ENCODE data around the gene LHX5.

DNA sequence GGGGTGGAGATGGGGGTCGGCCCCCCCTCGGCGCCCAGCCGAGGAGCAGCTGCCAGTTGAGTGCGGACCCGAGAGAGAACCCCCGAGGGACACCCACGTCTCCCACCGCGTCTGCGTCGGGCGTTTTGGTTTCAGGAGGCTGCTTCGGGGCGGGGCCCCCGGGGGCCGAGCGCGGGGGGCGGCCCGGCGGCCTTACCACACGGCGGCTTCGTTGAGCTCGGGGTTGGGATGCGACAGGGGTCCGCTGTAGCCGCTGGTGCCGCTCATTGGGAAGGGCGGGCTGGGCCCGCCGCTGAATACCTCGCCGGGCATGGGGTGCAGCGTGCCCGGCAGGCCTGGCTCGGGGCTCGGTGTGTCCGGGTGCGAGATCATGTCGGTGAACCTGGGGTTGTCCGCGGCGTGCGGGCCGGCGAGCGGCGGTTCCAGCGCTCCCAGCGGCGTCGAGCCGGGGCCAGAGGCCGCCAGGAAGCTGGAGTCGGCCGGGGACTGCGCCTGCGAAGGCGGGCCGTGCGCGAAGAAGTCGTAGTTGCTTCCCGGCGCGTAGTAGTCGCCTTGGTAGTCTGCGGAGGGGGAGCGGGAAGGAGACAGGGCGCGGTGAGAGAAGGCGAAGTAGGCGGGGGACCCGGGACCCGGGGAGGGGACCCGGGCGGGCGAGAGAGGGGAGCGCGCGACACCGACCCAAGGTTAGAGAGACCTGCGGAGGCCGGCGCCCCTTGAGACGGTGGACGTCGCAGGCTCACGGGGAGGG is 8.5 kb downstream of the LHX5 start:
- TF ChIP-seq POLR2AphosphoS5 (IDR thresholded peaks at IDR 0.05; ENCODE audit: low read depth, low read length) (no peak), POLR2A (IDR thresholded peaks at IDR 0.05; ENCODE audit: low read depth, low read length) (no peak)
